GM18951 (cell line): ENCODE data around the gene UBE2C.
"Not testable (repeated sequence)": the region's sequence is repeated elsewhere in the genome, so short reads cannot be mapped to it uniquely, and the experiment has no call there.

Experiments
- POLR2A ChIP-seq: IDR thresholded peaks from 4 replicates; pipeline ENCODE4 v1.6.1; 2011; ENCODE audit warnings: mild to moderate bottlenecking; ENCODE audit not compliant: insufficient read length, insufficient read depth; ENCODE audit errors: extremely low read depth
- in situ Hi-C: fragments of 300-500 bp; cut with MboI; formaldehyde crosslinking; loops from one replicate; pipeline ENCODE4 v1.12.0; 2022; ENCODE audit warnings: low sequenced_read_pairs, mixed read lengths, inconsistent platforms; ENCODE audit not compliant: unreplicated experiment

The UBE2C gene

GRCh38 chr20:45813489-45813888 lies 1.0 kb downstream of the UBE2C start:
- in situ Hi-C loops, result no loop called here

GRCh38 chr20:45814314-45814713 lies 1.9 kb downstream of the UBE2C start:
- no peak for TF ChIP-seq POLR2A
- in situ Hi-C loops, result no loop called here

More at GRCh38 chr20:45813489-45813888, 1.0 kb downstream of the UBE2C start:
- no peak for TF ChIP-seq POLR2A

- in situ Hi-C loops, result no loop called here
- no peak for TF ChIP-seq POLR2A
Observed at GRCh38 chr20:45816951-45817350, 4.5 kb downstream of the UBE2C start.

DNA sequence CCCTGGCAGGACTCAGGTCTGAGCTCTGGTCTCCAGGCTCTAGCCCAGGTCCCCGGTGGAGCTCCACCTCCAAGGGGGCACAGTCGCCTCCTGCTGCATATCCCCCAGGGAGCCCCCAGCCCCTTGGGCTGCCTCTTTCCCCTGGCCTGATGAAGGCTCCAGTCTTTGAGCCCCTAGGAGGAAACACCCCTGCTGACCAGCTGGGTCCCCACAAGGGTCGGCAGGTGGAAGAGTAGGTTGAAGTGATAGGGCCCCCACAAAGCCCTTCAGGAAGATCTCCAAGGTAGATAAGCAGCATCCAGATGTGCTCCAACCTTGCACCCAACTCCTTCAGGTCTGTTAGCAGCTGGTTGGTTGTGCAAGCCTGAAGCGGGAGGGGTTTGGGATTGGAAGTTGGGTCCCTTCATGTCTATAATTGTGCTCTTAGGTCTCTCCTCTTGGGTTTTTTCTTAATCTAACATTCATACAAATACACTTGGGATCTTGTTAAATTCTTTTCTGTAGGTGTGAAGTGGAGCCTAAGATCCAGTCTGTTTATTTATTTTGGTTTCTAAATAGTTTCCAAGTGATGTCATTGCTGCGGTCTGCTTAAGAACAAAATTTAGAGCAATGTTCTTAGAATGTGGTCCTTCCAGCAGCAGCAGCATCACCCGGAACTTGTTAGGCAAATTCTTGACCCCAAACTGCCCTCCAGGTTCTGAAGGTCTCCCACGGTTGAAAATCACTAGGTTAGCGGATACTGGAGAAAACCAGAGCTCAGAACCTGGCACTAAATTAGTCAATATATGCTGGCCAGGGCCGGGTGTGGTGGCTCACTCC lies 5.1 kb downstream of the UBE2C start:
- TF ChIP-seq POLR2A, result no peak
- in situ Hi-C loops, result no loop called here

GRCh38 chr20:45818239-45818638 lies 5.8 kb downstream of the UBE2C start:
- in situ Hi-C loops, result no loop called here
- no peak for TF ChIP-seq POLR2A

DNA sequence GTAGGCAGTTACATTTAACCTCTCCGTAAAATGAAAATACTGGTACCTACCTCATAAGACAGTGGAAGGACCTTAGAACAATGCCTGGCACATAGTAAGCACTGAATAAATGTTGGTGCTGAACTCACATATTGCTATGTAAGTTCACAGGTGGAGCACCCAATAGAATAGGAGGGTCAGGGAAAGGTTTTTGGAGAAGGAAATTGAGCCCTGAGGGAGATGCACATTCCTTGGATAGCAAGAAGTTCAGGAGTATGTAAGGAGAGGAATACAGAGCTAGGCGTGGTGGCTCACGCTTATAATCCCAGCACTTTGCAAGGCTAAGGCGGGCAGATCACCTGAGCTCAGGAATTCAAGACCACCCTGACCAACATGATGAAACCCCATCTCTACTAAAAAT lies 7.0 kb downstream of the UBE2C start:
- in situ Hi-C loops, result no loop called here
- no peak for TF ChIP-seq POLR2A

DNA sequence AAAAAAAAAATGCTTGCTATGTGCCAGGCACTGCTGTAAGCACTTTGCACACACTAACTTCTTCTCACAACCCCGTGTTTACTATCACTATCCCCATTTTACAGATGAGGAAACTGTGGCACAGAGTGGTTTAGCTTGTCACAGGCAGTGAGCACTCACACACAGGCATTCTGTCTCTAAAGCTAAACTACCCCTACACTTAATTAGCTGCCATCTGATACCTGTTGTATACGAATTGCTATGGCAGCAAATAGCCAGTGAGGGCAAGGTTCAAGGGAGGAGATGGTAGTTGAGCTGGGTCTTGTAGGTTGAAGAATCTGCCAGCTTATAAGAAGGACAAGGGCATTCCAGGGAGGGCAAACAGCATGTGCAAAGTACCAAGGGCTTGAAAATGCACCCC lies 9.5 kb downstream of the UBE2C start:
- in situ Hi-C loops, result no loop called here
- TF ChIP-seq POLR2A, result no peak

DNA sequence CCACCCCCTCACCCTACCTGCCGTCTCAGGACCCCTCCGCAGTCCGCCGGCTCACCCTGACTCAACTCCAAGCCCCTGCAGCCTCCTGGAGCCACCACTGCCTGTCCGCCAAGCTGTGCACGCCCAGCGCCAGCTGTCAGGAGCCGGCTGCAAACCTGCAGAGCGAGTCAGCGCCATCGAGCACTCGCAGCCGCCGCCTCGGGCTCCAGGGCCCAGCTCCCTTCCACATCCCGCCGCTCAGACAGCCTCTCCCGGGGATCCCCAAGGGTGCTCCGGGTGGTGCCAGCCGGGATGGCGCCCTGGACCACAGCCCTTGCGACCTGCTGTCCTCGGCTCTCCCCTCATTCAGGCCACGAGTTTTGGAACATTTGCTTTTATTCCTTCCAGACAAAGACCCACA lies 10.4 kb downstream of the UBE2C start:
- in situ Hi-C loops, result no loop called here
- TF ChIP-seq POLR2A, result no peak

GRCh38 chr20:45823949-45824835 lies 11.7 kb downstream of the UBE2C start:
- in situ Hi-C loops, result no loop called here
- no peak for TF ChIP-seq POLR2A

GRCh38 chr20:45826381-45827019 lies 14.1 kb downstream of the UBE2C start:
- in situ Hi-C loops, result no loop called here
- TF ChIP-seq POLR2A, result no peak

- in situ Hi-C loops, result no loop called here
- no peak for TF ChIP-seq POLR2A
Observed at GRCh38 chr20:45827030-45827652, 14.7 kb downstream of the UBE2C start, which contains the start of gene TNNC2. TNNC2 (minus strand) TSS chr20:45827312; CDS start chr20:45827248, 64 bp downstream.

GRCh38 chr20:45827712-45828111 lies 15.3 kb downstream of the UBE2C start:
- in situ Hi-C loops, result no loop called here
- no peak for TF ChIP-seq POLR2A

DNA sequence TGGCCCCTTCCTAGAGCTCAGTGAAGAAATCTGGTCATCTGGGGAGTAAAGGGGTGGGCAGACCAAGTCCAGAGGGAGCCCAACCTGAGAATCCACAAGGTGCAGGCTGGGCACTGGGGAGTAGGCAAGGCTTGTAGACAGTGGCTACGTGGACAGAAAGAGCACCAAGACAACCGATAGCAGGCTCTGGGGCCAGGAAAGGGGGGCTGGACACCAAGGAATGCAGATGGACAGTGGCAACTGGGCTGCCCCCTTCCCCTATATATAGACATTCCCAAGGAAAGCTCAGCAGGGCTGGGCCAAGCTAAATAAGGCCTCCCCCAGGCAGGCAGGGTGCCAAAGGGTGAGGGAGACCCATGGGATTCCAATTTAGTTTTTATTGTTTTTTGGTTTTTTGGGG lies 16.1 kb downstream of the UBE2C start:
- no peak for TF ChIP-seq POLR2A
- in situ Hi-C loops, result no loop called here

DNA sequence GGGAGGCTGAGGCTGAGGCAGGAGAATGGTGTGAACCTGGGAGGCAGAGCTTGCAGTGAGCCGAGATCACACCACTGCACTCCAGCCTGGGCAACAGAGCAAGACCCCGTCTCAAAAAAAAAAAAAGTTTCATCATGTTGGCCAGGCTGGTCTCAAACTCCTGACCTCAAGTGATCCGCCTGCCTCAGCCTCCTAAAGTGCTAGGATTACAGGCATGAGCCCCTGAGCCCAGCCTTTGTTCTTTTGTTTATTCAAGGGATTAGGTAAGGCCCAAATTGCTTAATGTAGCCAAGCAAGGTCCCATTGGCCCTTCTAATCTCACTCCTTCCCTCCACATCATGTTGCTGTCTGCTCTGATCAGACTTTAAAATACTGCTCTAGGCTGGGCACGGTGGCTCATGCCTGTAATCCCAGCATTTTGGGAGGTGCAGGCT lies 17.2 kb downstream of the UBE2C start:
- in situ Hi-C loops, result not testable (repeated sequence)
